ENCODE measurements around the gene MRAP2.

The MRAP2 gene, protein sequence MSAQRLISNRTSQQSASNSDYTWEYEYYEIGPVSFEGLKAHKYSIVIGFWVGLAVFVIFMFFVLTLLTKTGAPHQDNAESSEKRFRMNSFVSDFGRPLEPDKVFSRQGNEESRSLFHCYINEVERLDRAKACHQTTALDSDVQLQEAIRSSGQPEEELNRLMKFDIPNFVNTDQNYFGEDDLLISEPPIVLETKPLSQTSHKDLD

DNA sequence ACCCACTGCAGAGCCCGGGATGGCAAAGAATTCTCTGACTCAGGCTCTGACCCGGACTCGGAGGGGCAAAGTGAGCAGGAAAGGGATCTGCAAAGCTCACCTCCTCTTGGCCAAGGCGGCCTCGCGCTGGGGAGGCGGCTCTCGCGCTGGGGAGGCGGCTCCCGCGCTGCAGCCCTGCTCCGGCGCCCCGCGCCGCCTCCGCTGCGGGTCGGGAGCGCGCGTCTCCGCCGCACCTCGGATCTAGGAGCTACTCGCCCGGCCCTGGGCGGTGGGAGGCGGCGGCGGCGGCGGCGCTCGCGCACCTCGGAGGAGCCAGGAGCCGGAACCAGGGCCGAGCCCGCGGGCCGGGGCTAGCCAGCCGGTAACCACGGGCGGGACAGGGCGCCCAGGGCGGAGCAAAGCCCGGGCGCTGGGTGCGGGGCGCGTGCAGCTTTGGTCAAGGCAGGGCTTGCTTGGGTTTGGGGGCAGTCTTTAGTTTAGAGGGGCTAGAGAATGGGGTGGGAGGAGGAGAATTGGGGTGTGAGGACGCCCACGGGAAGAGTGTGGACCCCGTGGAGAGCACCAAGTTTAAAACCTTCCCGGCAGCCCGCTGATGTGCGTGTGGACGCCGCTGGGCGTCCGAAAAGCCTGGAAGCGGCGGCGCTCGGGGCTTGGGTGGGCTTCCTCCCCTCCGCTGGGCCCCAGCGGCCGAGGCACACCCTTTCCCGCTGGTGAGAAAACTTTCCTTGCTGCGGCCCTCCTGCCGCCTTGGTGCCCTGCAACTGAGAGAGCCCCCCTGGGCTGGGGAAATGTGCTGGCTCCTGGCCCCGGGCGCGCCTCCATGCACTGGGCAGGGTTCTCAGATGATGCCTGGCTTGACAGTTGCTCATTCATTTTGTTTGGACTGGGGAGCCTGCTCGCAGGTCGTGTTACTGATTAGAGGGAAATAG is at the start of gene MRAP2:
MRAP2 (plus strand) TSS at position 250 of the 929 bp plus-strand sequence. CDS start 21,547 bp downstream, outside the sequence.
- peak within 1 kb of the TSS; percentile 2 for H3K4me3 Mint-ChIP-seq
- H3K4me1 Mint-ChIP-seq (ENCODE audit: low read depth) = peaks cover 5% of the 10 kb centered on the region
- no peaks in the 10 kb centered on the region for H3K36me3 Mint-ChIP-seq (ENCODE audit: low read depth)
- H3K27me3 Mint-ChIP-seq (ENCODE audit: low read depth) = peaks cover 42% of the 10 kb centered on the region
- no peak within 1 kb of the TSS for H3K27ac Mint-ChIP-seq
- H3K9me3 Mint-ChIP-seq = no peaks in the 10 kb centered on the region
- no peak for DNase-seq (ENCODE audit: low spot score)

- Mint-ChIP-seq H3K4me3 (no peak overlapping the region), H3K36me3 (ENCODE audit: low read depth) (no peaks in the 10 kb centered on the region), H3K9me3 (no peaks in the 10 kb centered on the region), H3K27me3 (ENCODE audit: low read depth) (no peaks in the 10 kb centered on the region), H3K27ac (no peak overlapping the region), H3K4me1 (ENCODE audit: low read depth) (no peaks in the 10 kb centered on the region)
- no peak for DNase-seq (ENCODE audit: low spot score)
Observed at GRCh38 chr6:83984411-83984810, 49.2 kb upstream of the MRAP2 start.

GRCh38 chr6:83985308-83985713 is 48.3 kb upstream of the MRAP2 start:
- H3K9me3 Mint-ChIP-seq = no peaks in the 10 kb centered on the region
- no peak for DNase-seq (ENCODE audit: low spot score)
- no peaks in the 10 kb centered on the region for H3K4me1 Mint-ChIP-seq (ENCODE audit: low read depth)
- no peak overlapping the region for H3K4me3 Mint-ChIP-seq
- no peak overlapping the region for H3K27ac Mint-ChIP-seq
- H3K27me3 Mint-ChIP-seq (ENCODE audit: low read depth) = no peaks in the 10 kb centered on the region
- H3K36me3 Mint-ChIP-seq (ENCODE audit: low read depth) = no peaks in the 10 kb centered on the region

DNA sequence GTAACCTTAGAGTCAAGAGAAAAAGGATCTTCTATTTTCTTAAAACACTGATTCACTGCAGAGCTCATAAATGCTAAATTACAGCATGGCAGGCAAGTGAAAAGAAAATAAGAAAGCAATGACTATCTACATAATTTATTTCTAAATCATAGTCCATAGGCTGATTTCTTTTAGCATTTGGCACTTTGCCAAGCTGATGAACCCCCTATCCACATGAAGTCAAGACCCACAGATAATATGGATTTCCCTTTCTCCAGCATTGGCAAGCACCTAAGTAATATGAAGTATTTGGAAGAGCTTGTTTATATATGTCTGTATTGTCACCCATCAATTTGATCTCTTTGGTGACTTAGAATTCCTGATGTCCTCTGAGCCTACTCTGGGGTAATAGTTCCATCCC is 47.9 kb upstream of the MRAP2 start:
- Mint-ChIP-seq H3K9me3 (no peaks in the 10 kb centered on the region), H3K4me1 (ENCODE audit: low read depth) (no peaks in the 10 kb centered on the region), H3K27me3 (ENCODE audit: low read depth) (no peaks in the 10 kb centered on the region), H3K36me3 (ENCODE audit: low read depth) (no peaks in the 10 kb centered on the region), H3K4me3 (no peak overlapping the region), H3K27ac (no peak overlapping the region)
- DNase-seq (ENCODE audit: low spot score) = no peak

DNA sequence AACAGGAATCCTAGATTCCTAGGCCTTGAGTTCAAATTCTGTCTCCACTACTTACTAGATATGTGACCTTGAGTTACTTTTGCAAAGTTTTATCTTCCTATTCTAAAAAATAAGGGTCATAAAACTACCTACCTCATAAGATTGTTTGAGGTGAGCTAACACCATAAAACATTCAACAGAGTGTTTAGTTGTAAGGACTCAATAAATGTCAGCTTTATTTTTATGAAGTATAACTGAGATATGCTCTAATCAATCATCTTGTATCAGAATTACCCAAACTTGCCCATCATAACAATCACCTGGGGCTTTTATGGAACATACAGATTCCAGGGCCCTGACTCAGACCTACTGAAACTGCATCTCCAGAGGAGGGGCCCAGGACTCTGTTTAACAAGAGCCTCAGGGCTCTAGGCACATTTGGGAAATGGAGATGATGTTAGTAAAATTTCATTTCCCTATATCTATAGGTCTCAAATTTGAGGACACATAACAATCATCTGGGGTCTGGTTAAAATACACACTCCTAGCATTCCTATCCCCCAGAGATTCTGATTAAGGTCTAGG is 35.5 kb upstream of the MRAP2 start:
- no peaks in the 10 kb centered on the region for H3K4me1 Mint-ChIP-seq (ENCODE audit: low read depth)
- H3K27ac Mint-ChIP-seq = no peak overlapping the region
- no peaks in the 10 kb centered on the region for H3K36me3 Mint-ChIP-seq (ENCODE audit: low read depth)
- peaks cover 9% of the 10 kb centered on the region for H3K27me3 Mint-ChIP-seq (ENCODE audit: low read depth)
- no peak for DNase-seq (ENCODE audit: low spot score)
- no peak overlapping the region for H3K4me3 Mint-ChIP-seq
- peaks cover 3% of the 10 kb centered on the region for H3K9me3 Mint-ChIP-seq

DNA sequence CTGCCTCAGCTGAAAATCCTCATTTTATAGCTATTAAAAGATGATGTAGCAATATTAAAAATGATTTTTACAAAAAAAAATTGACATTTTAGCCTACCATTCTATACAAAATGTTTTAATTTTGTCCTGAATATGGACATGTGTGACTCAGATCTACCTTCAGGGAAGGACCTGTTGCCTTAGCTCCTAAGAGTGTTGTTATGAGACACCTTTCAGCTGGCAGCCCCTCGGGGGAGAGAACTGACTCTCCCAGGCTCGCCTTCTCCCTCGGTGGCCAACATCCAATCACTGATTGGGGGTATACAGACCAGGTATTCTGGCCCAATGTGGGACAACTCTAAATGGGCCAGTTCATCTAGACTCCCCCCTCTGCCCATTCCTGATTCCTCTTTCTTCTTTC is 32.5 kb upstream of the MRAP2 start:
- no peaks in the 10 kb centered on the region for H3K9me3 Mint-ChIP-seq
- H3K4me3 Mint-ChIP-seq = no peak overlapping the region
- H3K27ac Mint-ChIP-seq = no peak overlapping the region
- no peak for DNase-seq (ENCODE audit: low spot score)
- H3K36me3 Mint-ChIP-seq (ENCODE audit: low read depth) = no peaks in the 10 kb centered on the region
- H3K27me3 Mint-ChIP-seq (ENCODE audit: low read depth) = peaks cover 13% of the 10 kb centered on the region
- H3K4me1 Mint-ChIP-seq (ENCODE audit: low read depth) = no peaks in the 10 kb centered on the region

DNA sequence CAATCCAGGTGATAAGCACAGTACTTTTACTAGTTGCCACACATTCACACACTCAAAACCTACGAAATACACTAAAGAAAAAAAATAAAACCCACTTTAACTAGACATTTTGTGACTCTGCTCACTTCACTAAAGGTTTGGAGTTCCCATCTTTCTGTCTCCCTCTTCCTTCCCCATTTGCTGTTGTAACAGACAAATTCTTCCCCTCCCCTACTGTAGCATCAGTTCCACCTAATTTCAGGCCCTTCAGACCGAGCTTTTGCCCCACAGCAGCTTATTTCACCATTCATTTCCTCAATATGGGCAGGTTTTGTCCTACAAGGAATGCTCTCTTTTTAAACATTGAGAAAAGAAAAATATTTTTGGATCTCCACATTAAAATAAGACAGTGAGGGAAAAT is 31.3 kb upstream of the MRAP2 start:
- H3K4me3 Mint-ChIP-seq = no peak overlapping the region
- no peaks in the 10 kb centered on the region for H3K36me3 Mint-ChIP-seq (ENCODE audit: low read depth)
- no peak for DNase-seq (ENCODE audit: low spot score)
- no peak overlapping the region for H3K27ac Mint-ChIP-seq
- H3K27me3 Mint-ChIP-seq (ENCODE audit: low read depth) = peaks cover 13% of the 10 kb centered on the region
- H3K4me1 Mint-ChIP-seq (ENCODE audit: low read depth) = no peaks in the 10 kb centered on the region
- no peaks in the 10 kb centered on the region for H3K9me3 Mint-ChIP-seq

- Mint-ChIP-seq H3K4me1 (ENCODE audit: low read depth) (no peaks in the 10 kb centered on the region), H3K36me3 (ENCODE audit: low read depth) (no peaks in the 10 kb centered on the region), H3K4me3 (no peak overlapping the region), H3K27ac (no peak overlapping the region), H3K27me3 (ENCODE audit: low read depth) (peaks cover 13% of the 10 kb centered on the region), H3K9me3 (no peaks in the 10 kb centered on the region)
- DNase-seq (ENCODE audit: low spot score) = no peak
Observed at GRCh38 chr6:84003131-84003530, 30.4 kb upstream of the MRAP2 start.

GRCh38 chr6:84003654-84004053 is 29.9 kb upstream of the MRAP2 start:
- Mint-ChIP-seq H3K9me3 (no peaks in the 10 kb centered on the region), H3K27me3 (ENCODE audit: low read depth) (peaks cover 13% of the 10 kb centered on the region), H3K27ac (no peak overlapping the region), H3K4me1 (ENCODE audit: low read depth) (no peaks in the 10 kb centered on the region), H3K4me3 (no peak overlapping the region), H3K36me3 (ENCODE audit: low read depth) (no peaks in the 10 kb centered on the region)
- no peak for DNase-seq (ENCODE audit: low spot score)

GRCh38 chr6:84007871-84008270 is 25.7 kb upstream of the MRAP2 start:
- Mint-ChIP-seq H3K4me3 (no peak overlapping the region), H3K27me3 (ENCODE audit: low read depth) (peaks cover 8% of the 10 kb centered on the region), H3K9me3 (no peaks in the 10 kb centered on the region), H3K36me3 (ENCODE audit: low read depth) (no peaks in the 10 kb centered on the region), H3K27ac (no peak overlapping the region), H3K4me1 (ENCODE audit: low read depth) (no peaks in the 10 kb centered on the region)
- no peak for DNase-seq (ENCODE audit: low spot score)

DNA sequence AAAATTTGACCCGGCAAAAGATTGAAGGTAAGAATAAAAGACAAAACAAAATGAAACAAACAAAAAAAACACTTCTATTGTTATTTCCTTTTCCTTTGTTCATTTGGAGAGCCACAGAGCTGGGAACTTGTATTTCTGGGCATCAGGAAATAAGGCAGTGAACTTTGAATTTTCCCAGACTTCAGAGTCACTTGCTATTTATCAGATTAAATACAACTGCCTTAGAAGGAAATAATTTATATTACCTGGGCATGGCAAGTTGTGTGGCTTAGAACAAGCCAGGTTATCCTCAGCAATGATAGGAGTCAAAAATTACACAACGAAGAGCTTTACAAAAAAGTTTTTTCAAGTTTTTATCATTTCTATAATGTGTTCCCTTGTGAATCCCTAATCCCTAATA is 20.2 kb upstream of the MRAP2 start:
- no peaks in the 10 kb centered on the region for H3K9me3 Mint-ChIP-seq

GRCh38 chr6:84013931-84014330 is 19.6 kb upstream of the MRAP2 start:
- Mint-ChIP-seq H3K9me3 (no peaks in the 10 kb centered on the region), H3K27ac (no peak overlapping the region), H3K36me3 (ENCODE audit: low read depth) (no peaks in the 10 kb centered on the region), H3K27me3 (ENCODE audit: low read depth) (peaks cover 2% of the 10 kb centered on the region), H3K4me3 (no peak overlapping the region), H3K4me1 (ENCODE audit: low read depth) (peaks cover 2% of the 10 kb centered on the region)
- no peak for DNase-seq (ENCODE audit: low spot score)

More for the DNA sequence above, 20.2 kb upstream of the MRAP2 start:
- peaks cover 2% of the 10 kb centered on the region for H3K27me3 Mint-ChIP-seq (ENCODE audit: low read depth)
- no peaks in the 10 kb centered on the region for H3K36me3 Mint-ChIP-seq (ENCODE audit: low read depth)
- no peak overlapping the region for H3K4me3 Mint-ChIP-seq
- peaks cover 2% of the 10 kb centered on the region for H3K4me1 Mint-ChIP-seq (ENCODE audit: low read depth)
- no peak overlapping the region for H3K27ac Mint-ChIP-seq
- no peak for DNase-seq (ENCODE audit: low spot score)

DNA sequence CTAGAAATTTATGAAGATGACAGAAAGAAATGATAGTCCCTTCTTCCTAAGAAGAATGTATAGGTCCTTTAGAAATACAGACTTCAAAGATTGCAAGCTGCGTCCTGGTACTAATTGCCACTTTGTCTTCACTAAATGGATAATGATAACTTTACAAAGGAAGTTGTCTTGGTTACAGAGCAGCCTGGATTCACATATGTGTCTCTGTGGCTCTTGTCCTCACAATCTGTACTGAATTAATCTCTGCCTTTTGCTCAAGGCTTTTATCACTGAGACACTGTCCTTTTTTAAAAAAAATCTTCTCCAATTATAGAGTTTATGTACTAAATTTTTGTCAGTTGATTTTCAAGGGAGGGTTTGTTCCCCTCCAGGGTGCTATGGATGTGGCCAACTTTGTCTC is 17.5 kb upstream of the MRAP2 start:
- peaks cover 2% of the 10 kb centered on the region for H3K4me1 Mint-ChIP-seq (ENCODE audit: low read depth)
- no peak for DNase-seq (ENCODE audit: low spot score)
- H3K27ac Mint-ChIP-seq = no peak overlapping the region
- no peak overlapping the region for H3K4me3 Mint-ChIP-seq
- no peaks in the 10 kb centered on the region for H3K9me3 Mint-ChIP-seq
- H3K27me3 Mint-ChIP-seq (ENCODE audit: low read depth) = no peaks in the 10 kb centered on the region
- no peaks in the 10 kb centered on the region for H3K36me3 Mint-ChIP-seq (ENCODE audit: low read depth)

DNA sequence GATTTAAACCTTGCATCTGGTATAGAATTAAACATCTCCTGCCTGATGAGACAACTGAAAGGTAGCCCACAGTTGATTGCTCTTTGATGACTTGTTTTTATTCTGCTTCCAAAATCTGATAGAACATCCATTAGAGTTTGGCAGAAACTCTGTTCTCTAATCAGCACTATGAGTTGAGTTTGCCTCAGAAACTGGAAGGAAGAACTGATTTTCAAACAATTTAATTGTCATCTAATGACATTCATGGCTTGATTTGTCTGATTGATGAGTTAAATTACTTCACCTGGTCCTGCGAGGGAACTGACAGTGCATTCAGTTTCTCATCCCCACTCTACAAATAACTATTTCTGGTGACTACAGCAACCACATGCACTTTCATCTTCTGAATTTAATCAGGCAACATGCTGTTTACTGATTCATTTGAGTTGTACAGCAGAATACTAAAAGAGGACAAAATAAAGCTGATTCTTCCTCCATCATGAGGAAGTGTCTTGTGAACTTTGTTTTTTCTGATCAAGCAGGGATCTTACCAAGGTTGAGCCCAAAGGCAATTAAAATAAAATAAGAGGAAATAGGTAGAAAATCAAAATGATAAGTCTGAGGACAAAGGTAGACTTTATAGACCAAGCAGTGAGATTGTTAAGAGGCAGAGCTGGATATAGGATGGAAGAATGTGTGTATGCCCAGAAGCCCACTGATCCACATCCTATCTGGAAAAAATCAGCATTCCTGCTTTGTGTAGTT is 15.7 kb upstream of the MRAP2 start:
- Mint-ChIP-seq H3K27me3 (ENCODE audit: low read depth) (peaks cover 3% of the 10 kb centered on the region), H3K4me3 (no peak overlapping the region), H3K4me1 (ENCODE audit: low read depth) (peaks cover 2% of the 10 kb centered on the region), H3K36me3 (ENCODE audit: low read depth) (no peaks in the 10 kb centered on the region), H3K9me3 (no peaks in the 10 kb centered on the region), H3K27ac (no peak overlapping the region)
- no peak for DNase-seq (ENCODE audit: low spot score)
